ENCODE measurements around the gene C2.
"Not testable (repeated sequence)": the region's sequence is repeated elsewhere in the genome, so short reads cannot be mapped to it uniquely, and the experiment has no call there.

The C2 gene

DNA sequence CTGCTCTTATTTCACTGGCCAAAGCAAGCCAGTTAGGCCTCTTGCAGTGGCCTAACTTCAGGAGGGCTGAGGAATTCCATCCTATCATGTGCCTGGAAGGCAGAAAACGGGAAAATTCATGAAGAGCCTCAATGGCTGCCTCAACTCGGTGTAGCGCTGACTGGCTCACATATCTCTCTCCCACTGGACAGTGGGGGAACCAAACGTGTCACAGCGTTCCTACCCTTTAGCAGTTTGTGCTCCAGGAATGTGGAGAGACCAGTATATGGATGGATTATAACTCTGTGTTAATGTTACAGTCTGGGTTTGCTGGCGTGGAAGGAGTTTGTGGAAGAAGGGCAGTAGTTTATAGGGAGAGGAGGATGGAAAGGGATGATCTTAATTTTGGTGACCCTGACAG, 11.8 kb upstream of the C2 start:
- intact Hi-C loops (cut with DNase I), result no loop called here
- DNase-seq, result no peak

GRCh38 chr6:31918069-31918720, 9.3 kb upstream of the C2 start:
- intact Hi-C loops (cut with DNase I), result no loop called here
- no peak for DNase-seq

GRCh38 chr6:31919624-31920303, 7.8 kb upstream of the C2 start:
- DNase-seq, result no peak

DNA sequence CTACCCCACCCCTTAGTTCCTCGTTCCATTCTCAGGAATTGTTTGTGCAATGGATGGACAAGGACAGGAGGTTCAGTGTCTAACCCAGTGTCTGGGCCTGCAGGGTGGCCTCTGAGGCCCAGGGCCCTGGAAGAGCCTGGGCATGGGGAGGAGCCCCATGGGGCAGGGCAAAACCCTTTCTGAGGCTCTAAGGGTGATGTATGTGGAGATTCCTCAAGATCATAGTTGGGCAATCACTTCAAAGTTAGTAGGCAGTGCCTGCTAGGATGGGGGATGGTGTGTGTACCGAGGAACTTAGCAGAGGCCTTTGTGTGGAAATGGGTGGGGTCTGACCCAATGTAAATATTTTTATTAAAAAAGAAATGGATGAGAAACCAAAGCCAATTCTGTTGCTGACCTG, 6.7 kb upstream of the C2 start:
- DNase-seq, result no peak
- intact Hi-C loops (cut with DNase I), result no loop called here

More at GRCh38 chr6:31919624-31920303, 7.8 kb upstream of the C2 start:
- intact Hi-C loops (cut with DNase I), result no loop called here

GRCh38 chr6:31922942-31923341, 4.6 kb upstream of the C2 start:
- intact Hi-C loops (cut with DNase I), result no loop called here
- peak in 14 of 42 donors; percentile 10 to 61 (median 23) for DNase-seq

GRCh38 chr6:31927863-31928671, 550 bp downstream of the C2 start:
- no peak for DNase-seq
- intact Hi-C loops (cut with DNase I), result no loop called here

DNA sequence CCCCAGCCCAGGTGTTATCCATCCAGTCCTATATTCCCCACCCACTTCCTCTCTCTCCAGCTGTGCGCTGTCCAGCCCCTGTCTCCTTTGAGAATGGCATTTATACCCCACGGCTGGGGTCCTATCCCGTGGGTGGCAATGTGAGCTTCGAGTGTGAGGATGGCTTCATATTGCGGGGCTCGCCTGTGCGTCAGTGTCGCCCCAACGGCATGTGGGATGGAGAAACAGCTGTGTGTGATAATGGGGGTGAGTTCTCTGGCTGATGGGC, 1.1 kb downstream of the C2 start:
- DNase-seq, result no peak
- intact Hi-C loops (cut with DNase I), result no loop called here

- no peak for DNase-seq
- intact Hi-C loops (cut with DNase I), result no loop called here
Measured at GRCh38 chr6:31930962-31931361, 3.4 kb downstream of the C2 start.

DNA sequence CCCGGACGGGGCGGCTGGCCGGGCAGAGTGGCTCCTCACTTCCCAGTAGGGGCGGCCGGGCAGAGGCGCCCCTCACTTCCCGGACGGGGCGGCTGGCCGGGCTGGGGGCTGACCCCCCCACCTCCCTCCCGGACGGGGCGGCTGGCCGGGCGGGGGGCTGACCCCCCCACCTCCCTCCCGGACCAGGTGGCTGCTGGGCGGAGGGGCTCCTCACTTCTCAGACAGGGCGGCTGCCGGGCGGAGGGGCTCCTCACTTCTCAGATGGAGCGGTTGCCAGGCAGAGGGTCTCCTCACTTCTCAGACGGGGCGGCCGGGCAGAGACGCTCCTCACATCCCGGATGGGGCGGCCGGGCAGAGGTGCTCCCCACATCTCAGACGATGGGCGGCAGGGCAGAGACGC, 4.6 kb downstream of the C2 start:
- intact Hi-C loops (cut with DNase I); DNase-seq: not testable (repeated sequence)

DNA sequence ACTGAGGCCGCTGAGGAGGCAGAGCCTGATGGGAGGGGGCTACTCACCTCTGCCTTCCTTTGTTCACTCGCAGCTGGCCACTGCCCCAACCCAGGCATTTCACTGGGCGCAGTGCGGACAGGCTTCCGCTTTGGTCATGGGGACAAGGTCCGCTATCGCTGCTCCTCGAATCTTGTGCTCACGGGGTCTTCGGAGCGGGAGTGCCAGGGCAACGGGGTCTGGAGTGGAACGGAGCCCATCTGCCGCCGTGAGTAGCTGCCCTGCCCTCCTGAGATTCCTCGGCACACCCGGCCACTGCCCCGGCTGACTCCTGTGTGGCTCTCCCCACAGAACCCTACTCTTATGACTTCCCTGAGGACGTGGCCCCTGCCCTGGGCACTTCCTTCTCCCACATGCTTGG, 6.0 kb downstream of the C2 start:
- intact Hi-C loops (cut with DNase I), result no loop called here
- no peak for DNase-seq

DNA sequence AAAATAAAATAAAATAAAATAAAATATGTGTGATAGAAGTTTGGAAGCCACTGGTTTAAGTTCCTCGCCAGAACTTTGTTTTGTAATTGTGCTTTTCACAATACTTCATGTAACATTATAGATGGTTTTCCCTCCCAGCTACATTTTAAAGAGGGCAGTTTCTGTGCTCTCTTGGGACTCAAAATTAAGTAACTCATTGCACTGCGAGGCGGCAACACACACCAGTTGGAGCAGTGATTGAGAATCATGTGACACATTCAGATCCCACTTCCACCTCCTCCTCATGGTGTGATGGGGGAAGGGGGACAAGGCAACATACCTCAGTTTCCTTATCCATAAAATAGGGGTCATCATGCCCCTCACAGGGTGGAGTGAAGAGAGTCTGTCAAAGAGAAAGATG, 7.5 kb downstream of the C2 start:
- intact Hi-C loops (cut with DNase I), result no loop called here

DNA sequence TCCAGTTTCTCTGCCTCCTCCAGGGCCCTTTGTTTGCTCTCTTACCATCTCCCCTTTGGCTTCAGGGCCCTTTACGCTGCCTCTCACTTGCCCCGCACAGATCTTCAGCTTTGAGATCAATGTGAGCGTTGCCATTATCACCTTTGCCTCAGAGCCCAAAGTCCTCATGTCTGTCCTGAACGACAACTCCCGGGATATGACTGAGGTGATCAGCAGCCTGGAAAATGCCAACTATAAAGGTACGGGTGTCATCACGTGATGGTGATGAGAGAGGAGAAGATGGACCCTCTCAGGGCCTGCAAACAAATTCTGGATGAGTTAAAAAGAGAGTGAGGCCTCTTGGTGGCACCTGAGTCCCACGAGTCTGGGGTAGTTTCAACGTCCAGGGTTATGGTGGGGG, 8.3 kb downstream of the C2 start:
- DNase-seq, result no peak
- intact Hi-C loops (cut with DNase I), result no loop called here

More for the DNA sequence above, 7.5 kb downstream of the C2 start:
- no peak for DNase-seq

- DNase-seq, result no peak
- intact Hi-C loops (cut with DNase I), result no loop called here
Measured at GRCh38 chr6:31940256-31940664, 12.7 kb downstream of the C2 start.

- intact Hi-C loops (cut with DNase I), result no loop called here
- DNase-seq, result no peak
Measured at GRCh38 chr6:31943742-31944141, 16.2 kb downstream of the C2 start.

- intact Hi-C loops (cut with DNase I), result no loop called here
- no peak for DNase-seq
Measured at GRCh38 chr6:31945154-31945506, 17.6 kb downstream of the C2 start.

- intact Hi-C loops (cut with DNase I), result no loop called here
Measured at GRCh38 chr6:31945507-31946369, 18.2 kb downstream of the C2 start, which contains the start of gene CFB. CFB (plus strand) TSS chr6:31946095; CDS start chr6:31946222, 127 bp downstream.

GRCh38 chr6:31946370-31946885, 18.9 kb downstream of the C2 start:
- no peak for DNase-seq
- intact Hi-C loops (cut with DNase I), result no loop called here

More at GRCh38 chr6:31945507-31946369, 18.2 kb downstream of the C2 start, which contains the start of gene CFB:
- peak in 5 of 42 donors; percentile 17 to 41 (median 26) for DNase-seq

DNA sequence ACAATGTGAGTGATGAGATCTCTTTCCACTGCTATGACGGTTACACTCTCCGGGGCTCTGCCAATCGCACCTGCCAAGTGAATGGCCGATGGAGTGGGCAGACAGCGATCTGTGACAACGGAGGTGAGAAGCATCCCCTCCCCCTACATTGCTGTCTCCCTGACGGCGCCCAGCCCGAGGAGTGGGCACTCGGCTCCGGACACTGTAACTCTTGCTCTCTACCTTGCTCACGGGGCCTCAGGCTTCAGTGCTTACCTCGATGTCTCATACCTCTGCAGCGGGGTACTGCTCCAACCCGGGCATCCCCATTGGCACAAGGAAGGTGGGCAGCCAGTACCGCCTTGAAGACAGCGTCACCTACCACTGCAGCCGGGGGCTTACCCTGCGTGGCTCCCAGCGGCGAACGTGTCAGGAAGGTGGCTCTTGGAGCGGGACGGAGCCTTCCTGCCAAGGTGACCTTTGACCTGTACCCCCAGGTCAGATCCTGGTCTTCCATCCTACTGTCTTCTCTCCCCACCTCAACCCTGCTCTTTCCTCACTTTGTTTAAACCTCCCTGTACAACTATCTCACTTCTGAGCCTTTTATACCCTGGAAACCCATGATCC, 19.7 kb downstream of the C2 start:
- DNase-seq, result no peak
- intact Hi-C loops (cut with DNase I), result no loop called here

- intact Hi-C loops (cut with DNase I), result no loop called here
- no peak for DNase-seq
Measured at GRCh38 chr6:31947864-31948263, 20.3 kb downstream of the C2 start.

All from head of caudate nucleus (tissue), 42 donors.